Measurements from ENCODE around the gene IVL.

IVL gene

GRCh38 chr1:152899027-152899426 lies 9.3 kb upstream of the IVL start:
- no peak overlapping the region for H3K27ac ChIP-seq
- no peak for TF ChIP-seq CTCF (conservative IDR thresholded peaks at IDR 0.05)

GRCh38 chr1:152899883-152900282 lies 8.5 kb upstream of the IVL start:
- TF ChIP-seq CTCF (conservative IDR thresholded peaks at IDR 0.05), result no peak
- no peak overlapping the region for H3K27ac ChIP-seq

GRCh38 chr1:152901631-152902030 lies 6.7 kb upstream of the IVL start:
- no peak for TF ChIP-seq CTCF (conservative IDR thresholded peaks at IDR 0.05)
- H3K27ac ChIP-seq, result no peak overlapping the region

GRCh38 chr1:152902636-152903035 lies 5.7 kb upstream of the IVL start:
- no peak for TF ChIP-seq CTCF (conservative IDR thresholded peaks at IDR 0.05)
- H3K27ac ChIP-seq, result no peak overlapping the region

- no peak for TF ChIP-seq CTCF (conservative IDR thresholded peaks at IDR 0.05)
- H3K27ac ChIP-seq, result no peak overlapping the region
Observed at GRCh38 chr1:152904688-152905440, 3.5 kb upstream of the IVL start.

- TF ChIP-seq CTCF (conservative IDR thresholded peaks at IDR 0.05), result no peak
- H3K27ac ChIP-seq, result no peak overlapping the region
Observed at GRCh38 chr1:152906023-152906565, 2.3 kb upstream of the IVL start.

- no peak for TF ChIP-seq CTCF (conservative IDR thresholded peaks at IDR 0.05)
- H3K27ac ChIP-seq, result no peak overlapping the region
Observed at GRCh38 chr1:152909206-152909605, 860 bp downstream of the IVL start.
